GM18858 (cell line): ENCODE measurements around the gene KDM6B.

ENCODE experiments used
- ATAC-seq: cut with Tn5 transposase; IDR thresholded peaks from one replicate; pipeline ENCODE4 v1.9.1; 2021; ENCODE audit not compliant: unreplicated experiment

KDM6B gene

GRCh38 chr17:7867881-7868329 lies 33.9 kb downstream of the KDM6B start:
- ATAC-seq = no peak

- no peak for ATAC-seq
Measured at GRCh38 chr17:7873051-7873450, 39.0 kb downstream of the KDM6B start.

GRCh38 chr17:7875804-7876370 lies 41.9 kb downstream of the KDM6B start:
- no peak for ATAC-seq

DNA sequence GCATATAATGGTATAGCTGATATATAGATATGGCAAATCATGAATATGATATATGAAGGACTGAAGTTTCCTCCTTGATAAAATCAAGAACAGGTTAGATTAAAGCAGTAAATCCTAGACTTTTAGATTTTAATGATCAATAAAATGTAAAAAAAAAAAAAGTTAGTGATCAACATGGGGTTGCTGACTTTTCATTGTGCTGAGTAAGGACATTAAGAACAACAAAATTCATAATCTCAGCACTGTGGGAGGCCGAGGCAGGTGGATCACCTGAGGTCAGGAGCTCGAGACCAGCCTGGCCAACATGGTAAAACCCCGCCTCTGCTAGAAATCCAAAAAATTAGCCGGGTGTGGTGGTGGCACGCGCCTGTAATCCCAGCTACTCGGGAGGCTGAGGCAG lies 44.2 kb downstream of the KDM6B start:
- no peak for ATAC-seq

DNA sequence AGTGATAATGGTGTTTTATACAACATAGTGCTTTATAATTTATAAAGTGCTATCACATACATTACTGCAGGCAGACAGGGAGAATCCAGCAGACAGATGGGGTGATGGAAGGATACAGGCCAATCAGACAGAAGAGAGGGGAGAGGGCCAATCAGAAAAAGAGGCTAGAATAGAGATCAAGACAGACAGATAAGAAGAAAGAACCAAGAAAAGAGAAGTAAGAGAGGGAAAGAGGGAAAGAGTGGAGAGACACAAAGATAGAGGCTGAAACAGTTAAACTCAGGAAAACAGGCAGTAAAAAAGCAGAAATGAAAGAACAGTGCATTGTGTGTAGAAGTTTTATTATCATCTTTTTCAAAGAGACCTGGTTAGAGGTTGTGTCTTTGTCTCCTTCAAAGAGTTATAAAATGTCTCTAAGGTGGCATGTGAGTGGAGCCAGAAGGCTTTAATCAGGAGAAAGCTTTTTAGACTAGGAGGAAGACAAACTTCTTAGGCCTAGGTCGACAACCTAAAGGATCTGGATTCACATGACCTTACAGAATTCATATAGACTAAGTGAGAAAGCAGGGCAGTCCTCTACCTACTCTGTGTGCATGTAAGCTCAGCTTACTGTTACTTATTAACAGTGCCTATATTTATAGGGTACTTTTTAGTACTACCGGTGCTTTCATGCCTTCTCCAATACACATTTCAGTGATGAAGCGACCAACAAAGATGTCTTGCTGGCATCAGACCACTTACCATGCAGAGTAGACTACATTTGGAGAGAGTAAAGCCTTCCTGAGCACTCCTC lies 46.3 kb downstream of the KDM6B start:
- ATAC-seq = no peak

GRCh38 chr17:7881276-7882054 lies 47.4 kb downstream of the KDM6B start:
- ATAC-seq = no peak

GRCh38 chr17:7882068-7882467 lies 48.1 kb downstream of the KDM6B start:
- ATAC-seq = no peak

DNA sequence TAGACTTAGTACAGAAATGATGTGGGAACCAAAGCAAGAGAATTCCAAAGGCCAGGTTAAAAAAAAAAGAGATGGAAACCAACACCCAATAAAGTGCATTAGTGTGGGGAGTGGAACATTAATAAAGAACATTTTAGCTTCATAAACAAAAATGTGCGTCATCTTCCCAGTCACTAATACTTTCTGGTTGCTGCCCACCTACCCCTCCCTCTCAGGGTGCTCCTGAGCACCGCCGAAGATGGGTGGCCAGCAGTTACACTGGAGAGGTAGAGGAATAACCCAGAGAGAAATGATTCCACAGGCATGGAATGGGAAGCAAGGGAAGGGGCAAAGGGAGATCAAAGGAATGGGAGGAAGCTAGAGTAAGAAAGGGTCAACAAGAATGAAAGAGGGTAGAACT lies 48.6 kb downstream of the KDM6B start:
- ATAC-seq = no peak
